GM19099 (cell line): ENCODE results near the gene SCG5.

ENCODE experiments used
- POLR2A ChIP-seq: IDR thresholded peaks from 3 replicates; pipeline ENCODE4 v1.6.1; 2011; ENCODE audit warnings: low read depth; ENCODE audit not compliant: insufficient read length; ENCODE audit errors: extremely low read depth

The SCG5 gene

DNA sequence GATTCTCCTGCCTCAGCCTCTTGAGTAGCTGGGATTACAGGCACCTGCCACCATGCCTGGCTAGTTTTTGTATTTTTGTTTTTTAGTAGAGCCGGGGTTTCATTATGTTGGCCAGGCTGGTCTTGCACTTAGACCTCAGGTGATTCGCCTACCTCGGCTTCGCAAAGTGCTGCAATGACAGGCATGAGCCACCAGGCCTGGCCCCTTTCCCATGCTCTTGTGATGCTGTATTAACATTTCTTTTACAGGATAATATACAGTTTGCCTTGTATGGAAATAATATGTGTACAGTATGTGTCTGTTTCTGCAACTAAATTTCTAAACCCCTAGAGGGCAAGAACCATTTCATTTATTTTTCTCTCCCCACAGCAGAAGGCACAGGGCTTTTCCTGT lies 37.8 kb downstream of the SCG5 start:
- no peak for TF ChIP-seq POLR2A

DNA sequence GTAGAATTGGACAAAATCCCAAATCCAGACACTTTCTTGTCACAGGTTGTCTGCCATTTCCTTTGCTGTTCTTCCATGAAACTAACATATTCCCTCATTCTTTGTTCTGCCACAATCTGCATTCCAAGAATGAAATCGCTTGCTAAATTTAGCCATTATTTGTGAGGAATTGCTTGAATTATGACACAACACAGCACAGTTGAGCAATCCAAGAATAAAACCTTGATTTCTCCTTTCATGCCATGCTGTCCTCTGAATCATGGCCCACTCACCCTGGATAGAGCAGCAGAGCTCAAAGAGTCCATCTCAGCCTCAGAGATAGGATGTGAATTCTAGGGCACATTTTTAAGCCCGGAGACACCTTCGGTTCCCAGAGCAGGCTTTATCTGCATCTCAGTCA lies 41.1 kb downstream of the SCG5 start:
- no peak for TF ChIP-seq POLR2A

DNA sequence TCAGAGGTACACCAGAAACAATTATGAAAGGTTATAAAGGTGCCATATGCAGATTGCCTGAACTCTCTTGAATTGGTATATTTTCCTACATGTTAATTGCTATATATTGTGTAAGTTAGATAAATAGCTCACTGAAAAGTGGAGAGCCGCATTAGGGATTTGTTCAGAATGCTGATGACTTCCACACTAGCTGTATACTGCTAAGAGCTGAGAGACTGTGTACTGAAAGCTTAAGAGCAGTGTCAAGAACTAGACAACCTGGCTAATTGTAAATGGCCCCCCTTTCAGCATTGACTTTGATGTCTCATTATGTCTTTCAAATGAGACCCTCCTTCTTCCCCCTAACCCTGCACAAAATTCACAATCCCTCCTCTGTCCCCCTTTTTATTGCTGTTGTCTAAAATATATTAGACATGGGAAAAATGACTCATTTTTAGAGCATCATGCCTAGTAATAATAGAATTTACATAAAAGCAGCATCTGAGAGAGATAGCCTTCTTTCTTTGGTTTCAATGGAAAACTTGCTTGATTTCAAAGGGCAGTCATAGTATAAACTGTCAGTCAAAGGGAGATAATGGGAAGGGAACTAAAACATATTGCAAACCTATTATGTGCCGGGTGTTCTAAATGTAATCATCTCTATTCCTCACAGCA lies 41.6 kb downstream of the SCG5 start:
- no peak for TF ChIP-seq POLR2A

DNA sequence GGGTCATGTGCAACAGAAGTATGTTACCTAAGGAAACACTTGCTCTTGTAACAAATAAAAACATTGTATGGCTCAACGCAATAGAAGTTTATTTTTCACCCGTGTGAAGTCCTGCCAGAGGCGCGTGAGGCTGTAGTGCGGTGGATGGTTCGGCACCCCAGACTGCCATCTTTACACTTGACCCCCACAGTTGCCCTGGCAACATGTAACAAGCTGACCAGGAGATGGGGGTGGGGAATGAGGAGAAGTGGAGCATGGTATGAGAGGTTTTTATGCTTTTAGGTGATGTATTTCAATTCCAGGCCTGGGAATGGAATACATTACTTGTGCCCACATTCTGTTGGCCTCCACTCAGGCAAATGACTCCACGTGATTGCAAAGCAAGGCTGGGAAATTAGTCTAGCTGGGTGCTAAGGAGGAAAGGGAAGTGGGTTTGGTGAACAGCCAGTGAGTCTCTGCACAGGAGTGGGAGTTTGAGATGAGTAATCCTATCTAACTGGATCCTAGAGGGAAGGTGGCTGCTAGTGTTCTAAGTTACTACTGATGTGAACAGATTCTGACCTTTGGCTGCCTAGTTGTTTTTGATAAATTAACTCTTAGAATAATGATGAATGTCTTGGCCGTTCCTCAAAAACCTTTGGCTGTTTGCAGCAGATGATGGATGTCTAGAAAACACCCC lies 42.5 kb downstream of the SCG5 start:
- no peak for TF ChIP-seq POLR2A

DNA sequence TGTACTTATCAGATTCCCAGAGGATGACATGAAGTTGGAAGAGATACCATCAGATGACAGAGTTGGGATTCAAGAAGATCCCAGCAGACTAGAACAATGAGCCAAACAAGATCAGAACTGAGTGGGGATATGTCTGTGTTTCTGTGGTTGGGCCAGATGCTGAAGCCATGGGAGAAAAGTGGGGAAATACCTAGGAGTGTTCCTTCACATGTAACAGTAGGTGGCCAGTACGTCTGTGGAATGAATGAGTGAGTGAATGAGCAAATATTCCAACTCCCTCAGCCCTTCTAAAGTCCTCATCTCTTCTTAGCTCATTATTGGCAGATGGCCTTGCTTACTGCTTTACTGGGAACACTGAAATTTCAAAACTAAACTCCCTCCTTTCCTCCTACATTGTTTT lies 44.1 kb downstream of the SCG5 start:
- TF ChIP-seq POLR2A, result no peak

DNA sequence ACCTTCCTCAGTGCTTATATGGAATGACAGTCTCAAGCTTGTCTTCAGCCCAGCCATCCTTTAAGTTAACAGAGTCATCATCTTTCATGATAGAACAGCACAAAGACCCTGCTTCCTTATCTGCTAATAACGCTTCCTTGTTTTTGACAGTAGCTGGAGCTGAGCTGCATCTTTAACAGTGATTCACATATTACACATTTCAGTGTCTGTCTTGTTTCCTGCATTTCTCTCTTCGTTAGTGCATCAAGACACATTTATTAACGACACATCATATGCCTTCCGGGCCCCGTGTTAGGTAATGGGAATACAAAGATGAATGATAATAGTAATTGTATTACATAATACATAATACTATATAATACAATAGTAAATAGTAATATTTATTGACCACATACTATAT lies 46.0 kb downstream of the SCG5 start:
- TF ChIP-seq POLR2A, result no peak

DNA sequence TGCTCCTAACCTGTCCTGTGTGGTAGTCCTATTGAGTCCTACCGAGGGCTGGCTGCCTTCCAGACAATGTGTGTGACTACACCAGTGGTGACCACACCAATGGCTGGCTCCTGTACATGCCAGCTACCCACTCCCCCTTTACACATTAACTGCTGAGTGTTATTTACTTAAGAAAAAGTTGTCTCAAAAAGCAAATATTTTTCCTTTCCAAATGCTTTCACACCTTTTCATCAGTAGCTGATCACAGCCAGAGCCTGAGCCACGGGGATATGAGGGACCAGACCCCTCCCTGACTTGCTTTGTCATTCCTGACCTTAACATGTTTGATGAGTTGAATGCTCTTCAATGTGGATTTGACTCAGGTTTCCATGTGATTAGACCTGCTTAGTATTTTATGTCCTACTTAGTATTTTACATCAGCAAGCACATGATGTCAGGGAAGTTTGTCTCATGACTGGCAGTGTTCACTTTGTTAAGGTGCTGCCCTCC lies 46.7 kb downstream of the SCG5 start:
- no peak for TF ChIP-seq POLR2A

DNA sequence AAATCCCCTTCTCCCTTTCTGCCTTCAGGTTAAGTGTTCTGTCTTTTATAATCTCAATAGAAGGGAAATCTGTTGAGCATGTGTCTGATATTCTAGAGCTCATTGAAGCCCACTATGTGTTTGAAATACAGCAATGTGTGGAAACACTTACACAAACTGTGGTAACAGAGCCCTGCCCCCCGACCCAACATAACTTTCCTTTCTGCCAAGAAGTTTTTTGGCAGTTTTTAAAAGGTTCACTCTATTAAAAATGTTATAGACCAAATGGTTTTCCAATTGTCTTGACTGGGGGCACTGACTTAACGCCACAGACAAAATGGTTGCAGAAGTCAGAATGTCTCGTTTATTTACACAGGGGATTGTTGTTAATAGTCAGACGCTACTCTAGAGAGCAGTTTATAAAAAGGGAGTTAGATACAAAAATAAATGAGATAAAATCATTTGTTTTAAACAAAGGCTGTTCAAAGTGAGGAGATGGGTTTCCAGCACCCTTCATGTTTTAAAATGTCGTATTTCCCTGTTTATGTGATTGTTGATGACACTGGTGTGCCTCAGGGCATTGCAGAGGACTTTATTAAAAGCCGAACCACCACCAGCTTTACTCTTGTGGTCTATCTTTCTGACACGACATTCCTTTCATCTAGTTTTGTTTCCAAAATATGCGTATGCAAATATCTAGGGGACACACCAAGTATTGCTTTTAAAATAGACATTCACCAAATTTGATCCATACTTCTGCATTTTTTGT lies 49.6 kb downstream of the SCG5 start:
- TF ChIP-seq POLR2A, result no peak

DNA sequence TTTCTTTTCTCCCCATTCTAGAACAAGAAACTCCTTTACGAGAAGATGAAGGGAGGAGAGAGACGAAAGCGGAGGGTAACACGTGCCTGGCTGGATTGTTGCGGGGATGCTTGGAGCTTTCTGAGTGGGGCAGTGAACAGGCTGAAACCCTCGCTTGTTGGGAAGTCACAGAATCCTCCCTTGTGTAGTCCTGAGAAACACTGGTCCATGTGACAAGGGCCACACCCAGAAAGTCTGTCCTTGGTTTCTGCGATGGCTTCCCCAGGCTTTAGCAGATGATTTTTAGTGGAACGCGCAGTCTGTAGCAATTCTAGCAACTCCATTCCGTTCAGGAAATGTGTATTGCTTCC lies 50.2 kb downstream of the SCG5 start:
- TF ChIP-seq POLR2A, result no peak

DNA sequence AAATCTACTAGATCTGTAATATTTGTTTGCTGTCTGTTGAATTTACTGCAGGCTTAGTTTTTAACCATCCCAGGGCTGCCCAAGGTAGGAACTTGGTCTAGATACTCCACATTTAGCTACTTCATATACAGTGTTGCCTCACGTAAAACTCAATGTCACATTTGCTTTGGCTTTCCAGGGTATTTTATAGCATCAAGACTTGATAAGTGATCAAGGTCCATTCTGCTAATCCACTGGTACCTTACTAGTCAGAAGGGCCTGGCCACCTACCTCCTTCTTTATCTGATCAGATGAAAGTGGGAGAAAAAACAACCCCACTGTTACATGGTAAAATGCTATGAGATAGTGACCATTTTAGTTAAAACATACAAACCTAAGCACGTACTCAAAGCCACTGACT lies 50.8 kb downstream of the SCG5 start:
- no peak for TF ChIP-seq POLR2A

DNA sequence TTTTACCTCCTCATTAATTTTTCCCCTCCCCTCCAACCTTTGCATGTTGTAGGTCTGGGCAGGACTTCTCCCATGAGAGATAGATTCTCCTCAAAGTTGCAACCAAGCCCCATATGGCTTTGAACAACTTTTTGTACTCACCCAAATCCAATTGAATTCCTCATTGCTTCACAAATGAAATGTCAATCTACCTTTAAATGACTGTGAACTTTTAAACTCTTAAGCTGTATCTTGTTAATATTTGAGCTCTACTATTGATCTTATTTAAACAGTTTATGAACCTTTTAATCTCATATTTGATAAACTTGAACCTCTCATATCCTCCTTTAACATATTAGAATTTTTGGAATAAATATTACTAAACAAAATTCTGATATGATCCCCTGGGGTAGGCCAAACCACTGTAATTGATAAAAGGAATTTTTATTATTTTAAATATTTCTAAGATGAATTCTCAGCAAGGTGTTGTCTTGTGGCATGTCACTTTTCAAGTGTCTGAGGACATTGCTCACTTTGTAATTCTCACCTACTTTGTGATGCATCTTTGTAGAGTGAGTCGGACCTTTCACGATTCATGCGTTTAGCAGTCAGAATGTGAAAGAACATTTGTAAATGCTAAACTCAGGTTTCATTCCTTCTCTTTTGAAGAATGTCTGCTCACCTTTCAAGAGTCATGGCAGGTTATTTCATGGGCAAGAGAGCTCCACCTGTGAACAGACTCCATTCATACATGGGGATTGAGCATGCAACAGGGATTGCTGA lies 52.9 kb downstream of the SCG5 start:
- TF ChIP-seq POLR2A, result no peak

DNA sequence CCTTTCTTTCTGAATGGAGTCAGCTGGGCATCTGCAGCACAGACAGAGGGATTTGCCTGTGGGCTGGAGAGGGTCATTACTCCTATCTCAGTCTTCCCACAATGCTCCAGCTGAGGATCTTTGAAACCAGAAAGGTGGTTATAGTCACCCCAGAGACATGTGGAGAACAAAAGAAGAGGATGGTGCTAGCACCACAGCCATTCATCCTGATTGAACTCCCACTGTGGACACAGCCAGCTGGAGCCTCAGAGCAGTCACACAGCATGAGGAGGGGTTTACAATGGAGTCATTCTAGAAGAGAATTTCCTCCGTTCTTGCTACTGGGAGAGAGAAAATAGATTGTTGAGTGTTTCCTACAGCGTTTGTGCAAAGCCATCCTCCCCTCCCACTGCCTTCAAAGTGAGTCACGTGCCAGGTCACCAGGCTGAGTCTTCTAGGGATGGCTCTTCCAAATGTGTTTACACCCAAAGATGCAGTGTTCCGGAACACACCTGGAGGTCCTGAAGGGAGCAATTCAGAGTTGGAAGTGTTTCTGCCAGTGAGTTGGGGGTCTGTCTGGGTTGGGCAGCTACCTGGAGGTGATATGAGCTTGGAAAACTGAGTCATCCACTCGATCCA lies 57.4 kb downstream of the SCG5 start:
- TF ChIP-seq POLR2A, result no peak

DNA sequence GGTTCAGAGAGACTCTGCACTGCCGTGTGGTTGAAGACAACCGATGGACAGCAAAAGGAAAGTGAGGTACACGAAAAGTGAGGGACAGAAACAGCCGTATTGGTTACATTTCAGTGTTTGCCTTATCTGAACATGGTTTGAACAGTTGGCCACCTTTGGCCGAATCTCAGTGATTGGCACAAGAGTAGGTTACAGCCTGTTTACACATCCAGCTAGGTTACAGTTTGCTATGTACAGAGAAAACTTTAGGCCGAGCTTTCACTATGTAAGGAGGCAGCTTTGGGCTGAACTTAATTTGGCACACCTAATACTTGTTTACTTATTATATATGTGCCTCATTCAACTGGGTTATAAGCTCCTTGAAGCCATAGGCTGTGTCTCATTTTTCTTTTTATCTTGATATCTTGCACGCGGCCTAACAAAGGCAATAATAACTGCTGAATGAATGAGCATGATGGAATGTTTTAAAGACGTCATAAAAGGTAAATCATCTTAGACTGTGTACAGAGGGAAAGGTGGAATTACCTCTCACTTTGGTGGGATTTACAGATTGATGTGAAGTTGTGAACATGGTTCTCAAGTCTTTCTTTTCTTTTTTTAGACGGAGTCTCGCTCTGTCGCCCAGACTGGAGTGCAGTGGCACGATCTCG lies 59.1 kb downstream of the SCG5 start:
- no peak for TF ChIP-seq POLR2A

DNA sequence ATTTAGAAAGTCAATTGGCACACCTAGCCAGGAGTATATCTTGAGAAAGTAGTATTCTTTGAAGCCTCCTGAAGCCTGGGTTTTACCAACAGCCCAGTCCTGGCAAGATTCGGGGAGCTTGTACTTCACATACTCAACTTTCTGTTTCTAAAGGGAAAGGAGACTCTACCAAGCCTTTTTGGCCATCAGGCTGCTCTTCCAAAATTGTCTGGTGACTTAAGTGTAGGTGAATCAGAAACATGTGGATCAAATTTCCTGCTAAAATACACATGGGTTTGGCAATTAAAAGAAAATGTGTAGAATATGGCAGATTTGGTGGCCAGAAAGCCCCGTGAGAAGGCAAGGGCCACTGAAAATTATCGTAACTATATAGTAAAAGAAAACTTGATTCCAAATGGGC lies 60.4 kb downstream of the SCG5 start:
- TF ChIP-seq POLR2A, result no peak

DNA sequence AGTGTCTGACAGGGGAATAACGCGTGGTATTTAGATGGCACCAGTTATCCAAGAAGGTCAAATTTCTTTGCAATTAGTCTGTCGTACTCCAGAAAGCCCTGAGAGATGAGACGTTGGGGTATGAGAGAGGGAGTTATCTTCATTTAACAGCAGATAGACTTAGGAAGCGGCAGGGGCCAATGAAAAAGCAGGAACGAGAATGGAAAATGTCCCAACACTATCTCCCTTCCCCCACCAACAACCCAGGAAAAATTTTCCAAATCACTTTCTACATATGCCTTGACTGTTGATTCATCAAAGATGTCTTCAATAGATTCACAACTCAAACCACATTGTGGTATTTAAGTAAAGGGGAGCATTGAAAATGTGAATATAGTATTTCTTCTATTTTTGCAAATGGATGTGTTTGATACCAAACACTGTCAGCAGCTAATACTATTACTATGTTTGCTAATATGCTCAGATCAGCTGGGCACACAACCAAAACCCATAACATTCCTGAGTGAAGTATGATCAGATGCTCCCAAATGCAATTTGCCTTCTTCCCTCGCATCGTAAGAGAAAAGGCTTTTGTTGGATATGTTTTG lies 63.0 kb downstream of the SCG5 start:
- TF ChIP-seq POLR2A, result no peak

DNA sequence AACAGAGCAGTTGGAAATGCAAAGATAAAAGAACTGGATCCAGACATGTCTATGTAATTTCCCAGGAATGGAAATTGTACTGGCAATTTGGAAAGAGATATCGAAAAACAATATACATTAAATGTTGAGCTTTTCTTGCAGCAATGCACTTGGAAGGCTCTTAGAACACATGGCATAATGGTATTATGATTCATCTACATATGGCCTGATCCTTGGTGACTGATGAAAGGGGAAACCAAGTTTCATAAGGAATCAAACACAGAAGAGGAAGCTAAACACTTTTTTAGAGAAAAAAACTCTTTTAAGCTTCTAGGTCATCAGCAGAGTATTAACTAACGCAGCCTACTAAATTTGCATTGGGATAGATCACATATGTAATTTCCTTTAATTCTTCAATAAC lies 63.9 kb downstream of the SCG5 start:
- TF ChIP-seq POLR2A, result no peak
